ENCODE results near the gene ITSN2.

The ITSN2 gene

GRCh38 chr2:24273598-24273997 is 86.7 kb downstream of the ITSN2 start:
- 97 to 100% methylated on average over 1 of the region's 2 CpGs for WGBS, 2 experiments
- Histone ChIP-seq H3K36me3 (ENCODE audit: control insufficient read depth, insufficient read depth, low read length) (no peaks in the 10 kb centered on the region), H3K4me3 (ENCODE audit: insufficient read depth, low read depth, low read length) (no peak overlapping the region), H3K27me3 (ENCODE audit: control insufficient read depth, insufficient read depth, low read length, poor library complexity, severe bottlenecking) (no peaks in the 10 kb centered on the region), H3K4me1 (ENCODE audit: control insufficient read depth, insufficient read depth, low read length) (no peaks in the 10 kb centered on the region), H3K27ac (ENCODE audit: insufficient read depth, low read depth, low read length, poor library complexity, severe bottlenecking) (no peak overlapping the region), H3K9me3 (ENCODE audit: control insufficient read depth, low read length) (no peaks in the 10 kb centered on the region)

- H3K4me3 ChIP-seq (ENCODE audit: insufficient read depth, low read depth, low read length) = no peak overlapping the region
- H3K27ac ChIP-seq (ENCODE audit: insufficient read depth, low read depth, low read length, poor library complexity, severe bottlenecking) = no peak overlapping the region
- H3K36me3 ChIP-seq (ENCODE audit: control insufficient read depth, insufficient read depth, low read length) = no peaks in the 10 kb centered on the region
- H3K27me3 ChIP-seq (ENCODE audit: control insufficient read depth, insufficient read depth, low read length, poor library complexity, severe bottlenecking) = no peaks in the 10 kb centered on the region
- WGBS, 2 experiments = 88 to 95% methylated on average over 2 of the region's 2 CpGs
- H3K4me1 ChIP-seq (ENCODE audit: control insufficient read depth, insufficient read depth, low read length) = no peaks in the 10 kb centered on the region
- H3K9me3 ChIP-seq (ENCODE audit: control insufficient read depth, low read length) = no peaks in the 10 kb centered on the region
Observed at GRCh38 chr2:24272907-24273306, 87.4 kb downstream of the ITSN2 start.

GRCh38 chr2:24272161-24272802 is 88.1 kb downstream of the ITSN2 start:
- WGBS, 2 experiments = 83 to 100% methylated on average over 2 of the region's 2 CpGs
- Histone ChIP-seq H3K27me3 (ENCODE audit: control insufficient read depth, insufficient read depth, low read length, poor library complexity, severe bottlenecking) (no peaks in the 10 kb centered on the region), H3K9me3 (ENCODE audit: control insufficient read depth, low read length) (no peaks in the 10 kb centered on the region), H3K36me3 (ENCODE audit: control insufficient read depth, insufficient read depth, low read length) (no peaks in the 10 kb centered on the region), H3K4me3 (ENCODE audit: insufficient read depth, low read depth, low read length) (no peak overlapping the region), H3K27ac (ENCODE audit: insufficient read depth, low read depth, low read length, poor library complexity, severe bottlenecking) (no peak overlapping the region), H3K4me1 (ENCODE audit: control insufficient read depth, insufficient read depth, low read length) (no peaks in the 10 kb centered on the region)

GRCh38 chr2:24269265-24269664 is 91.1 kb downstream of the ITSN2 start:
- no peaks in the 10 kb centered on the region for H3K36me3 ChIP-seq (ENCODE audit: control insufficient read depth, insufficient read depth, low read length)
- no peaks in the 10 kb centered on the region for H3K9me3 ChIP-seq (ENCODE audit: control insufficient read depth, low read length)
- 94 to 100% methylated on average over 3 of the region's 3 CpGs for WGBS, 2 experiments
- no peak overlapping the region for H3K27ac ChIP-seq (ENCODE audit: insufficient read depth, low read depth, low read length, poor library complexity, severe bottlenecking)
- no peaks in the 10 kb centered on the region for H3K27me3 ChIP-seq (ENCODE audit: control insufficient read depth, insufficient read depth, low read length, poor library complexity, severe bottlenecking)
- no peak overlapping the region for H3K4me3 ChIP-seq (ENCODE audit: insufficient read depth, low read depth, low read length)
- H3K4me1 ChIP-seq (ENCODE audit: control insufficient read depth, insufficient read depth, low read length) = no peaks in the 10 kb centered on the region

GRCh38 chr2:24265212-24265611 is 95.1 kb downstream of the ITSN2 start:
- H3K4me1 ChIP-seq (ENCODE audit: control insufficient read depth, insufficient read depth, low read length) = no peaks in the 10 kb centered on the region
- H3K9me3 ChIP-seq (ENCODE audit: control insufficient read depth, low read length) = no peaks in the 10 kb centered on the region
- no peak overlapping the region for H3K27ac ChIP-seq (ENCODE audit: insufficient read depth, low read depth, low read length, poor library complexity, severe bottlenecking)
- no peaks in the 10 kb centered on the region for H3K36me3 ChIP-seq (ENCODE audit: control insufficient read depth, insufficient read depth, low read length)
- no peaks in the 10 kb centered on the region for H3K27me3 ChIP-seq (ENCODE audit: control insufficient read depth, insufficient read depth, low read length, poor library complexity, severe bottlenecking)
- H3K4me3 ChIP-seq (ENCODE audit: insufficient read depth, low read depth, low read length) = no peak overlapping the region
- WGBS, 2 experiments = 91 to 95% methylated on average over 1 of the region's 2 CpGs

GRCh38 chr2:24262421-24262970 is 97.8 kb downstream of the ITSN2 start:
- H3K36me3 ChIP-seq (ENCODE audit: control insufficient read depth, insufficient read depth, low read length) = no peaks in the 10 kb centered on the region
- 91 to 98% methylated on average over 1 of the region's 1 CpG for WGBS, 2 experiments
- H3K27me3 ChIP-seq (ENCODE audit: control insufficient read depth, insufficient read depth, low read length, poor library complexity, severe bottlenecking) = no peaks in the 10 kb centered on the region
- H3K9me3 ChIP-seq (ENCODE audit: control insufficient read depth, low read length) = no peaks in the 10 kb centered on the region
- H3K4me1 ChIP-seq (ENCODE audit: control insufficient read depth, insufficient read depth, low read length) = no peaks in the 10 kb centered on the region
- H3K27ac ChIP-seq (ENCODE audit: insufficient read depth, low read depth, low read length, poor library complexity, severe bottlenecking) = no peak overlapping the region
- no peak overlapping the region for H3K4me3 ChIP-seq (ENCODE audit: insufficient read depth, low read depth, low read length)

- Histone ChIP-seq H3K9me3 (ENCODE audit: control insufficient read depth, low read length) (no peaks in the 10 kb centered on the region), H3K27me3 (ENCODE audit: control insufficient read depth, insufficient read depth, low read length, poor library complexity, severe bottlenecking) (no peaks in the 10 kb centered on the region), H3K4me1 (ENCODE audit: control insufficient read depth, insufficient read depth, low read length) (no peaks in the 10 kb centered on the region), H3K36me3 (ENCODE audit: control insufficient read depth, insufficient read depth, low read length) (no peaks in the 10 kb centered on the region), H3K27ac (ENCODE audit: insufficient read depth, low read depth, low read length, poor library complexity, severe bottlenecking) (no peak overlapping the region), H3K4me3 (ENCODE audit: insufficient read depth, low read depth, low read length) (no peak overlapping the region)
- WGBS, 2 experiments = 77 to 92% methylated on average over 2 of the region's 3 CpGs
Observed at GRCh38 chr2:24261441-24261840, 98.9 kb downstream of the ITSN2 start.

- no peaks in the 10 kb centered on the region for H3K9me3 ChIP-seq (ENCODE audit: control insufficient read depth, low read length)
- H3K27me3 ChIP-seq (ENCODE audit: control insufficient read depth, insufficient read depth, low read length, poor library complexity, severe bottlenecking) = no peaks in the 10 kb centered on the region
- WGBS, 2 experiments = 92 to 96% methylated on average over 2 of the region's 2 CpGs
- H3K4me3 ChIP-seq (ENCODE audit: insufficient read depth, low read depth, low read length) = no peak overlapping the region
- H3K27ac ChIP-seq (ENCODE audit: insufficient read depth, low read depth, low read length, poor library complexity, severe bottlenecking) = no peak overlapping the region
- no peaks in the 10 kb centered on the region for H3K36me3 ChIP-seq (ENCODE audit: control insufficient read depth, insufficient read depth, low read length)
- no peaks in the 10 kb centered on the region for H3K4me1 ChIP-seq (ENCODE audit: control insufficient read depth, insufficient read depth, low read length)
Observed at GRCh38 chr2:24259316-24259715, 101.0 kb downstream of the ITSN2 start.

GRCh38 chr2:24258718-24259117 is 101.6 kb downstream of the ITSN2 start:
- no peaks in the 10 kb centered on the region for H3K27me3 ChIP-seq (ENCODE audit: control insufficient read depth, insufficient read depth, low read length, poor library complexity, severe bottlenecking)
- no peaks in the 10 kb centered on the region for H3K36me3 ChIP-seq (ENCODE audit: control insufficient read depth, insufficient read depth, low read length)
- no peaks in the 10 kb centered on the region for H3K4me1 ChIP-seq (ENCODE audit: control insufficient read depth, insufficient read depth, low read length)

GRCh38 chr2:24253303-24253919 is 106.9 kb downstream of the ITSN2 start:
- H3K36me3 ChIP-seq (ENCODE audit: control insufficient read depth, insufficient read depth, low read length) = no peaks in the 10 kb centered on the region
- no peaks in the 10 kb centered on the region for H3K4me1 ChIP-seq (ENCODE audit: control insufficient read depth, insufficient read depth, low read length)
- no peak overlapping the region for H3K27ac ChIP-seq (ENCODE audit: insufficient read depth, low read depth, low read length, poor library complexity, severe bottlenecking)
- H3K27me3 ChIP-seq (ENCODE audit: control insufficient read depth, insufficient read depth, low read length, poor library complexity, severe bottlenecking) = no peaks in the 10 kb centered on the region
- no peak overlapping the region for H3K4me3 ChIP-seq (ENCODE audit: insufficient read depth, low read depth, low read length)
- 94 to 95% methylated on average over 5 to 6 of the region's 6 CpGs for WGBS, 2 experiments
- H3K9me3 ChIP-seq (ENCODE audit: control insufficient read depth, low read length) = no peaks in the 10 kb centered on the region

More at GRCh38 chr2:24258718-24259117, 101.6 kb downstream of the ITSN2 start:
- Histone ChIP-seq H3K9me3 (ENCODE audit: control insufficient read depth, low read length) (no peaks in the 10 kb centered on the region), H3K27ac (ENCODE audit: insufficient read depth, low read depth, low read length, poor library complexity, severe bottlenecking) (no peak overlapping the region), H3K4me3 (ENCODE audit: insufficient read depth, low read depth, low read length) (no peak overlapping the region)
